A549 (cell line): ENCODE results near the gene MAP6D1.

ENCODE experiments used
- GATA3 ChIP-seq: IDR thresholded peaks from 2 replicates; pipeline ENCODE4 v1.6.1; 2012; ENCODE audit warnings: borderline replicate concordance
- SREBF2 ChIP-seq: fragments of 450-650 bp; IDR thresholded peaks from 2 replicates; pipeline ENCODE4 v1.6.1; 2014; ENCODE audit warnings: mild to moderate bottlenecking, moderate library complexity
- TF ChIP-seq, protein P1 (sequence below): fragments of >200 bp; sonication (Bioruptor Twin); formaldehyde crosslinking; IDR thresholded peaks from 3 replicates; pipeline ENCODE4 v1.5.1; 2016

DNA sequence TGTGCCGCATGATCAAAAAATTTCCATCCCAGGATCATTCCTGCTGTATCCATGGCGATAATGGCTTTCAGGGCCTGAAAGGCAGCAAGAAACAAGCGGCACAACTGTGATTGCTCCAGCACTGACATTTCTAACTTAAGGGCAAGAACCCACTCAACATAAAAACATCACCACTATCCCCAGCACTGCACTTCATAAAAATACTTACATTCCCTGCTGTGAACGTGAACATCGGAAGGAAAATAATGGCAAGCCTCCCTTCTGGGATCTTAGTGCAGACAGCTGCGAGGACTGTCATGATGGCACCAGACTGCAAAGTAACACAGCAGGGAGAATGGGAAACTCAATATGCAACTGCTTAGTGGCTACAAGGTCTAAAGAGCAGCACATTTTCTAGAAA is 8.1 kb upstream of the MAP6D1 start:
- no peak for TF ChIP-seq SREBF2
- no peak for TF ChIP-seq GATA3
- TF ChIP-seq, protein P1, sequence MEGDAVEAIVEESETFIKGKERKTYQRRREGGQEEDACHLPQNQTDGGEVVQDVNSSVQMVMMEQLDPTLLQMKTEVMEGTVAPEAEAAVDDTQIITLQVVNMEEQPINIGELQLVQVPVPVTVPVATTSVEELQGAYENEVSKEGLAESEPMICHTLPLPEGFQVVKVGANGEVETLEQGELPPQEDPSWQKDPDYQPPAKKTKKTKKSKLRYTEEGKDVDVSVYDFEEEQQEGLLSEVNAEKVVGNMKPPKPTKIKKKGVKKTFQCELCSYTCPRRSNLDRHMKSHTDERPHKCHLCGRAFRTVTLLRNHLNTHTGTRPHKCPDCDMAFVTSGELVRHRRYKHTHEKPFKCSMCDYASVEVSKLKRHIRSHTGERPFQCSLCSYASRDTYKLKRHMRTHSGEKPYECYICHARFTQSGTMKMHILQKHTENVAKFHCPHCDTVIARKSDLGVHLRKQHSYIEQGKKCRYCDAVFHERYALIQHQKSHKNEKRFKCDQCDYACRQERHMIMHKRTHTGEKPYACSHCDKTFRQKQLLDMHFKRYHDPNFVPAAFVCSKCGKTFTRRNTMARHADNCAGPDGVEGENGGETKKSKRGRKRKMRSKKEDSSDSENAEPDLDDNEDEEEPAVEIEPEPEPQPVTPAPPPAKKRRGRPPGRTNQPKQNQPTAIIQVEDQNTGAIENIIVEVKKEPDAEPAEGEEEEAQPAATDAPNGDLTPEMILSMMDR: no peak
